ENCODE data around the gene ZNF605. TPM values are rescaled to one million over a fixed set of nuclear protein-coding genes. Genes with fewer than 3 reads are reported as not detected.

ZNF605 gene
- polyA plus RNA-seq, 4 donors = 20.5 to 31.1 (median 26.1) TPM

Other genes starting within 250 kb of the ZNF605 start
- 10 to 100 TPM; 17.5 to 28.6 (median 25.5) TPM for gene PGAM5, start 245.5 kb downstream of the ZNF605 start, polyA plus RNA-seq (ENCODE audit: insufficient read length in 4 of 4)
- gene ANKLE2, start 194.5 kb downstream of the ZNF605 start, polyA plus RNA-seq (ENCODE audit: insufficient read length in 4 of 4) = 10 to 100 TPM; 49.0 to 89.5 (median 71.2) TPM
- gene GOLGA3, start 127.4 kb downstream of the ZNF605 start, polyA plus RNA-seq (ENCODE audit: insufficient read length in 4 of 4) = 10 to 100 TPM; 23.2 to 38.4 (median 31.0) TPM
- 10 to 100 TPM; 19.5 to 30.5 (median 25.2) TPM for gene CHFR, start 68.7 kb downstream of the ZNF605 start, polyA plus RNA-seq (ENCODE audit: insufficient read length in 4 of 4)
- 10 to 100 TPM; 10.2 to 18.6 (median 14.1) TPM for gene ZNF26, start 30.1 kb upstream of the ZNF605 start, polyA plus RNA-seq (ENCODE audit: insufficient read length in 4 of 4)
- gene ZNF84, start 81.2 kb upstream of the ZNF605 start, polyA plus RNA-seq (ENCODE audit: insufficient read length in 4 of 4) = 10 to 100 TPM; 60.1 to 89.0 (median 75.8) TPM
- 10 to 100 TPM; 33.7 to 44.3 (median 38.5) TPM for gene ZNF140, start 124.6 kb upstream of the ZNF605 start, polyA plus RNA-seq (ENCODE audit: insufficient read length in 4 of 4)
- 1 to 10 TPM; 2.6 to 9.3 (median 5.5) TPM for gene ZNF891, start 174.0 kb upstream of the ZNF605 start, polyA plus RNA-seq (ENCODE audit: insufficient read length in 4 of 4)
- 10 to 100 TPM; 16.9 to 34.4 (median 21.8) TPM for gene ZNF10, start 174.3 kb upstream of the ZNF605 start, polyA plus RNA-seq (ENCODE audit: insufficient read length in 4 of 4)
- 10 to 100 TPM; 28.9 to 38.3 (median 32.6) TPM for gene ZNF268, start 225.2 kb upstream of the ZNF605 start, polyA plus RNA-seq (ENCODE audit: insufficient read length in 4 of 4)